Mesenteric fat pad (tissue), 1 donor: ENCODE data around the gene TBC1D9. TPM values are rescaled to one million over a fixed set of nuclear protein-coding genes. Genes with fewer than 3 reads are reported as not detected.

Experiments
- total RNA-seq: library from RNA; stranded (reverse); fragmentation: NEBNext Ultra II Directional; extraction: Animal tissue kit (Norgen Biotek cat#: 25700); gene quantifications from one replicate; pipeline ENCODE4 v1.2.1, GENCODE V29; 2021
- donor health status: DM: yes; HTN: yes; CAD: no.

Gene TBC1D9
- total RNA-seq, 1 donor from 2014 or later, result 55.5 TPM

Other genes starting within 250 kb of the TBC1D9 start
- gene ELMOD2, start 232.2 kb downstream of the TBC1D9 start, total RNA-seq, result 18.7 TPM
- gene UCP1, start 187.4 kb downstream of the TBC1D9 start, total RNA-seq, result not detected